ENCODE data around the gene IFT52.
"Not testable (repeated sequence)": the region's sequence is repeated elsewhere in the genome, so short reads cannot be mapped to it uniquely, and the experiment has no call there.

Gene IFT52

GRCh38 chr20:43567477-43567876, 23.3 kb upstream of the IFT52 start:
- no peak for DNase-seq (ENCODE audit: low read depth)

GRCh38 chr20:43568706-43569105, 22.0 kb upstream of the IFT52 start:
- no peak for DNase-seq (ENCODE audit: low read depth)

GRCh38 chr20:43569282-43569681, 21.5 kb upstream of the IFT52 start:
- no peak for DNase-seq (ENCODE audit: low read depth)

- DNase-seq (ENCODE audit: low read depth): no peak
Measured at GRCh38 chr20:43570496-43570895, 20.2 kb upstream of the IFT52 start.

- no peak for DNase-seq (ENCODE audit: low read depth)
Measured at GRCh38 chr20:43571310-43571709, 19.4 kb upstream of the IFT52 start.

GRCh38 chr20:43571771-43572170, 19.0 kb upstream of the IFT52 start:
- no peak for DNase-seq (ENCODE audit: low read depth)

GRCh38 chr20:43572891-43573290, 17.8 kb upstream of the IFT52 start:
- DNase-seq (ENCODE audit: low read depth): no peak

- no peak for DNase-seq (ENCODE audit: low read depth)
Measured at GRCh38 chr20:43576108-43576507, 14.6 kb upstream of the IFT52 start.

- no peak for DNase-seq (ENCODE audit: low read depth)
Measured at GRCh38 chr20:43579861-43580793, 10.6 kb upstream of the IFT52 start.

GRCh38 chr20:43583133-43583864, 7.4 kb upstream of the IFT52 start:
- no peak for DNase-seq (ENCODE audit: low read depth)

GRCh38 chr20:43583982-43584432, 6.7 kb upstream of the IFT52 start:
- DNase-seq (ENCODE audit: low read depth): peak; percentile 99

GRCh38 chr20:43584448-43585136, 6.1 kb upstream of the IFT52 start:
- peak; percentile 83 for DNase-seq (ENCODE audit: low read depth)

- DNase-seq (ENCODE audit: low read depth): no peak
Measured at GRCh38 chr20:43586641-43587040, 4.1 kb upstream of the IFT52 start.

GRCh38 chr20:43588526-43588925, 2.2 kb upstream of the IFT52 start:
- DNase-seq (ENCODE audit: low read depth): not testable (repeated sequence)

GRCh38 chr20:43590036-43590391, 723 bp upstream of the IFT52 start:
- DNase-seq (ENCODE audit: low read depth): no peak

- DNase-seq (ENCODE audit: low read depth): not testable (repeated sequence)
Measured at GRCh38 chr20:43601960-43602359, 11.2 kb downstream of the IFT52 start.

- no peak for DNase-seq (ENCODE audit: low read depth)
Measured at GRCh38 chr20:43603124-43603523, 12.4 kb downstream of the IFT52 start.

- DNase-seq (ENCODE audit: low read depth): no peak
Measured at GRCh38 chr20:43605715-43606114, 15.0 kb downstream of the IFT52 start.

GRCh38 chr20:43607278-43607677, 16.5 kb downstream of the IFT52 start:
- DNase-seq (ENCODE audit: low read depth): not testable (repeated sequence)

- no peak for DNase-seq (ENCODE audit: low read depth)
Measured at GRCh38 chr20:43631598-43631997, 40.9 kb downstream of the IFT52 start.

- no peak for DNase-seq (ENCODE audit: low read depth)
Measured at GRCh38 chr20:43636429-43636828, 45.7 kb downstream of the IFT52 start.

GRCh38 chr20:43642548-43642947, 51.8 kb downstream of the IFT52 start:
- no peak for DNase-seq (ENCODE audit: low read depth)

Measured in iris pigment epithelial cell (primary cell).